HEK293 (cell line): ENCODE data around the gene SIN3A.

Source experiments
- BCL11B ChIP-seq: fragments of 450-650 bp; formaldehyde crosslinking; IDR thresholded peaks from 2 replicates; pipeline ENCODE4 v1.5.1; 2016; ENCODE audit warnings: low read depth, missing biosample characterization, missing genetic modification characterization
- EGR2 ChIP-seq: fragments of 450-650 bp; formaldehyde crosslinking; IDR thresholded peaks from 2 replicates; pipeline ENCODE4 v1.5.1; 2016; ENCODE audit warnings: low read depth, missing biosample characterization, missing genetic modification characterization
- OVOL3 ChIP-seq: fragments of 450-650 bp; formaldehyde crosslinking; IDR thresholded peaks from 2 replicates; pipeline ENCODE4 v1.5.1; 2016; ENCODE audit warnings: missing biosample characterization, missing genetic modification characterization
- SP7 ChIP-seq: fragments of 450-650 bp; formaldehyde crosslinking; IDR thresholded peaks from 2 replicates; pipeline ENCODE4 v1.5.1; 2016; ENCODE audit warnings: missing biosample characterization, missing genetic modification characterization
- WT1 ChIP-seq: fragments of 450-650 bp; formaldehyde crosslinking; IDR thresholded peaks from 2 replicates; pipeline ENCODE4 v1.5.1; 2016; ENCODE audit warnings: missing biosample characterization, missing genetic modification characterization
- ZNF114 ChIP-seq: fragments of 450-650 bp; formaldehyde crosslinking; IDR thresholded peaks from 2 replicates; pipeline ENCODE4 v1.5.0; 2017; ENCODE audit warnings: missing biosample characterization, missing genetic modification characterization
- ZNF157 ChIP-seq: fragments of 450-650 bp; formaldehyde crosslinking; IDR thresholded peaks from 2 replicates; pipeline ENCODE4 v1.5.1; 2016; ENCODE audit warnings: missing biosample characterization, missing genetic modification characterization
- ZNF223 ChIP-seq: fragments of 450-650 bp; formaldehyde crosslinking; IDR thresholded peaks from 2 replicates; pipeline ENCODE4 v1.5.1; 2016; ENCODE audit warnings: missing biosample characterization, missing genetic modification characterization
- ZNF324 ChIP-seq: fragments of 450-650 bp; formaldehyde crosslinking; IDR thresholded peaks from 2 replicates; pipeline ENCODE4 v1.5.1; 2016; ENCODE audit warnings: missing biosample characterization, missing genetic modification characterization
- ZNF341 ChIP-seq: fragments of 450-650 bp; formaldehyde crosslinking; IDR thresholded peaks from 2 replicates; pipeline ENCODE4; 2016; ENCODE audit warnings: low read depth, missing biosample characterization, missing genetic modification characterization
- ZNF354C ChIP-seq: fragments of 450-650 bp; formaldehyde crosslinking; IDR thresholded peaks from 2 replicates; pipeline ENCODE4 v1.5.1; 2016; ENCODE audit warnings: missing biosample characterization, missing genetic modification characterization, low read depth, borderline replicate concordance
- ZNF514 ChIP-seq: fragments of 450-650 bp; formaldehyde crosslinking; IDR thresholded peaks from 2 replicates; pipeline ENCODE4 v1.5.1; 2016; ENCODE audit warnings: missing biosample characterization, missing genetic modification characterization
- ZNF529 ChIP-seq: fragments of 450-650 bp; formaldehyde crosslinking; IDR thresholded peaks from 2 replicates; pipeline ENCODE4 v1.5.1; 2017; ENCODE audit warnings: missing genetic modification characterization, missing biosample characterization; ENCODE audit not compliant: insufficient replicate concordance
- ZNF548 ChIP-seq: fragments of 450-650 bp; formaldehyde crosslinking; IDR thresholded peaks from 2 replicates; pipeline ENCODE4 v1.5.1; 2016; ENCODE audit warnings: missing biosample characterization, missing genetic modification characterization
- ZNF555 ChIP-seq: fragments of 450-650 bp; formaldehyde crosslinking; conservative IDR thresholded peaks from 2 replicates; pipeline ENCODE4 v1.5.1; 2017; ENCODE audit warnings: missing biosample characterization, mild to moderate bottlenecking, missing genetic modification characterization, inconsistent platforms
- ZNF600 ChIP-seq: fragments of 450-650 bp; formaldehyde crosslinking; IDR thresholded peaks from 2 replicates; pipeline ENCODE4 v1.5.1; 2016; ENCODE audit warnings: missing biosample characterization, missing genetic modification characterization
- ZNF660 ChIP-seq: fragments of 450-650 bp; IDR thresholded peaks from 2 replicates; pipeline ENCODE4 v1.5.1; 2018; ENCODE audit warnings: missing biosample characterization, mild to moderate bottlenecking, missing genetic modification characterization
- ZNF677 ChIP-seq: fragments of 450-650 bp; IDR thresholded peaks from 2 replicates; pipeline ENCODE4 v1.5.0; 2018; ENCODE audit warnings: missing biosample characterization, mild to moderate bottlenecking, missing genetic modification characterization, moderate library complexity
- ZNF707 ChIP-seq: fragments of 450-650 bp; formaldehyde crosslinking; IDR thresholded peaks from 2 replicates; pipeline ENCODE4 v1.5.1; 2016; ENCODE audit warnings: missing biosample characterization, missing genetic modification characterization
- ZSCAN30 ChIP-seq: fragments of 450-650 bp; IDR thresholded peaks from 2 replicates; pipeline ENCODE4 v1.5.1; 2018; ENCODE audit warnings: missing biosample characterization, mild to moderate bottlenecking, missing genetic modification characterization, moderate library complexity
- TF ChIP-seq, protein P1 (sequence below): fragments of 450-650 bp; formaldehyde crosslinking; IDR thresholded peaks from 2 replicates; pipeline ENCODE4 v1.5.1; 2016; ENCODE audit warnings: missing biosample characterization, missing genetic modification characterization, borderline replicate concordance
- TF ChIP-seq, protein P2 (sequence below): fragments of 450-650 bp; formaldehyde crosslinking; conservative IDR thresholded peaks from 2 replicates; pipeline ENCODE4 v1.5.1; 2016; ENCODE audit warnings: low read depth, missing biosample characterization, missing genetic modification characterization
- TF ChIP-seq, protein P3 (sequence below): fragments of 450-650 bp; formaldehyde crosslinking; IDR thresholded peaks from 2 replicates; pipeline ENCODE4 v1.5.1; 2016; ENCODE audit warnings: missing biosample characterization, missing genetic modification characterization
- TF ChIP-seq, protein P4 (sequence below): fragments of 450-650 bp; IDR thresholded peaks from 2 replicates; pipeline ENCODE4 v1.5.1; 2018; ENCODE audit warnings: missing biosample characterization, missing genetic modification characterization
- TF ChIP-seq, protein P5 (sequence below): fragments of 450-650 bp; formaldehyde crosslinking; IDR thresholded peaks from 2 replicates; pipeline ENCODE4 v1.5.1; 2017; ENCODE audit warnings: missing biosample characterization, missing genetic modification characterization

SIN3A gene

DNA sequence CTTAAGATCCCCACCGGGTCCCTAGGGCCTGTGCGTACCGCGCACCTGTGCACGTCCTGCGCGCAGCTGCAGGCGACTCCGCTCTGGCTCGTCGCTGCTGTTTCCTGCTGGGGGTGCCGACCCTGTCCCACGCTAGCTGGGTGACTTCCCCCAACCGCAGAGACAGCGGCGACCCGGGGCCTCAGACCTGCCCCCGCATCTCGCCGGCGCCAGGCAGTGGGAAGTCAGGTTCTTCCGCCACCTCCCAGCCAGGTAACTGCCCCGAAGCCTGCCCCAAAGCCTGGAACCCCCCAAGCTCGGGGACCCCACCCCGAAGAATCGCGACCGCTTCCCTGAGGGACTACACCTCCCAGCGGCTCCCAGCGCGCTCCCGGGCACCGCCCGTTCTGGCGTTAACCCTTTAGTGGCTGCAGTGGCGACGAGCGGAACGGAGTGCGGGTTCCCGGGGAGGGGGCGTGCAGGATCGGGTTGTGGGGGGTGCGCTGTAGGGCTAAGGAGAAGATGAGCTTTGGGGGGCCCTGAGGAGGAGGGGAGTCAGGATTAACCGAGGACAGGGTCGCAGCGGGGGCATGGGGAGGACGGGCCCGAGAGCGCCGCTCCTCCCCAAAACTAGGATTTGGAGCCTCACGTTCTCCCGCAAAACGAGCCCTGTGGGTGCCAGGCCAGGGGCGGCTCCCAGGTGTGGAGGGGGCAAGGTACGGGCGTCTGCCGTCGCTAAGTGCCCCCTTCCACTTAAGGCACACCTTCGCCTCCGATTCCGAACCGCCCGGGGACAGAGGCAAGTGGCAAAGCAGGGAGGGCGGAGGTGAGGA is 104.1 kb downstream of the SIN3A start (continued):
- TF ChIP-seq, protein P1, sequence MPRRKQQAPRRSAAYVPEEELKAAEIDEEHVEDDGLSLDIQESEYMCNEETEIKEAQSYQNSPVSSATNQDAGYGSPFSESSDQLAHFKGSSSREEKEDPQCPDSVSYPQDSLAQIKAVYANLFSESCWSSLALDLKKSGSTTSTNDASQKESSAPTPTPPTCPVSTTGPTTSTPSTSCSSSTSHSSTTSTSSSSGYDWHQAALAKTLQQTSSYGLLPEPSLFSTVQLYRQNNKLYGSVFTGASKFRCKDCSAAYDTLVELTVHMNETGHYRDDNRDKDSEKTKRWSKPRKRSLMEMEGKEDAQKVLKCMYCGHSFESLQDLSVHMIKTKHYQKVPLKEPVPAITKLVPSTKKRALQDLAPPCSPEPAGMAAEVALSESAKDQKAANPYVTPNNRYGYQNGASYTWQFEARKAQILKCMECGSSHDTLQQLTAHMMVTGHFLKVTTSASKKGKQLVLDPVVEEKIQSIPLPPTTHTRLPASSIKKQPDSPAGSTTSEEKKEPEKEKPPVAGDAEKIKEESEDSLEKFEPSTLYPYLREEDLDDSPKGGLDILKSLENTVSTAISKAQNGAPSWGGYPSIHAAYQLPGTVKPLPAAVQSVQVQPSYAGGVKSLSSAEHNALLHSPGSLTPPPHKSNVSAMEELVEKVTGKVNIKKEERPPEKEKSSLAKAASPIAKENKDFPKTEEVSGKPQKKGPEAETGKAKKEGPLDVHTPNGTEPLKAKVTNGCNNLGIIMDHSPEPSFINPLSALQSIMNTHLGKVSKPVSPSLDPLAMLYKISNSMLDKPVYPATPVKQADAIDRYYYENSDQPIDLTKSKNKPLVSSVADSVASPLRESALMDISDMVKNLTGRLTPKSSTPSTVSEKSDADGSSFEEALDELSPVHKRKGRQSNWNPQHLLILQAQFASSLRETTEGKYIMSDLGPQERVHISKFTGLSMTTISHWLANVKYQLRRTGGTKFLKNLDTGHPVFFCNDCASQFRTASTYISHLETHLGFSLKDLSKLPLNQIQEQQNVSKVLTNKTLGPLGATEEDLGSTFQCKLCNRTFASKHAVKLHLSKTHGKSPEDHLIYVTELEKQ (tag by site-specific recombination), result peak; percentile 46; the same call in 1 of the 2 replicates
- TF ChIP-seq ZNF660 (tag by site-specific recombination) (no peak), ZNF555 (no peak), ZNF324 (tag by site-specific recombination) (peak; percentile 74; the same call in 1 of the 2 replicates), ZNF707 (tag by site-specific recombination) (no peak), ZNF677 (tag by site-specific recombination) (no peak), SP7 (tag by site-specific recombination) (peak; percentile 88), ZNF341 (peak; percentile 89), ZNF529 (tag by site-specific recombination) (no peak), ZNF514 (tag by site-specific recombination) (no peak), ZNF354C (tag by site-specific recombination) (no peak), ZNF114 (tag by site-specific recombination) (no peak), ZNF548 (no peak), OVOL3 (tag by site-specific recombination) (0 out of 2 replicates have a peak, but pooled peaks have one; percentile 11), ZNF600 (tag by site-specific recombination) (peak; percentile 88), BCL11B (tag by site-specific recombination) (peak; percentile 13; the same call in 1 of the 2 replicates), ZNF157 (peak; percentile 34; the same call in 1 of the 2 replicates), ZSCAN30 (tag by site-specific recombination) (peak; percentile 58; the same call in 1 of the 2 replicates), EGR2 (tag by site-specific recombination) (peak; percentile 81), ZNF223 (tag by site-specific recombination) (no peak), WT1 (peak; percentile 89)
- TF ChIP-seq, protein P2, sequence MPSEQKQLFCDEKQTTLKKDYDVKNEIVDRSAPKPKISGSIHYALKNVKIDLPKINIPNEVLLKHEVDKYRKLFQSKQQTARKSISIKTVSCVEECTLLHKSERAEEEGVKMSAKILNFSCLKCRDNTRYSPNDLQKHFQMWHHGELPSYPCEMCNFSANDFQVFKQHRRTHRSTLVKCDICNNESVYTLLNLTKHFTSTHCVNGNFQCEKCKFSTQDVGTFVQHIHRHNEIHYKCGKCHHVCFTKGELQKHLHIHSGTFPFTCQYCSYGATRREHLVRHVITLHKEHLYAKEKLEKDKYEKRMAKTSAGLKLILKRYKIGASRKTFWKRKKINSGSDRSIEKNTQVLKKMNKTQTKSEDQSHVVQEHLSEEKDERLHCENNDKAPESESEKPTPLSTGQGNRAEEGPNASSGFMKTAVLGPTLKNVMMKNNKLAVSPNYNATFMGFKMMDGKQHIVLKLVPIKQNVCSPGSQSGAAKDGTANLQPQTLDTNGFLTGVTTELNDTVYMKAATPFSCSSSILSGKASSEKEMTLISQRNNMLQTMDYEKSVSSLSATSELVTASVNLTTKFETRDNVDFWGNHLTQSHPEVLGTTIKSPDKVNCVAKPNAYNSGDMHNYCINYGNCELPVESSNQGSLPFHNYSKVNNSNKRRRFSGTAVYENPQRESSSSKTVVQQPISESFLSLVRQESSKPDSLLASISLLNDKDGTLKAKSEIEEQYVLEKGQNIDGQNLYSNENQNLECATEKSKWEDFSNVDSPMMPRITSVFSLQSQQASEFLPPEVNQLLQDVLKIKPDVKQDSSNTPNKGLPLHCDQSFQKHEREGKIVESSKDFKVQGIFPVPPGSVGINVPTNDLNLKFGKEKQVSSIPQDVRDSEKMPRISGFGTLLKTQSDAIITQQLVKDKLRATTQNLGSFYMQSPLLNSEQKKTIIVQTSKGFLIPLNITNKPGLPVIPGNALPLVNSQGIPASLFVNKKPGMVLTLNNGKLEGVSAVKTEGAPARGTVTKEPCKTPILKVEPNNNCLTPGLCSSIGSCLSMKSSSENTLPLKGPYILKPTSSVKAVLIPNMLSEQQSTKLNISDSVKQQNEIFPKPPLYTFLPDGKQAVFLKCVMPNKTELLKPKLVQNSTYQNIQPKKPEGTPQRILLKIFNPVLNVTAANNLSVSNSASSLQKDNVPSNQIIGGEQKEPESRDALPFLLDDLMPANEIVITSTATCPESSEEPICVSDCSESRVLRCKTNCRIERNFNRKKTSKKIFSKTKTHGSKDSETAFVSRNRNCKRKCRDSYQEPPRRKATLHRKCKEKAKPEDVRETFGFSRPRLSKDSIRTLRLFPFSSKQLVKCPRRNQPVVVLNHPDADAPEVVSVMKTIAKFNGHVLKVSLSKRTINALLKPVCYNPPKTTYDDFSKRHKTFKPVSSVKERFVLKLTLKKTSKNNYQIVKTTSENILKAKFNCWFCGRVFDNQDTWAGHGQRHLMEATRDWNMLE (tag by site-specific recombination), result no peak
- TF ChIP-seq, protein P3, sequence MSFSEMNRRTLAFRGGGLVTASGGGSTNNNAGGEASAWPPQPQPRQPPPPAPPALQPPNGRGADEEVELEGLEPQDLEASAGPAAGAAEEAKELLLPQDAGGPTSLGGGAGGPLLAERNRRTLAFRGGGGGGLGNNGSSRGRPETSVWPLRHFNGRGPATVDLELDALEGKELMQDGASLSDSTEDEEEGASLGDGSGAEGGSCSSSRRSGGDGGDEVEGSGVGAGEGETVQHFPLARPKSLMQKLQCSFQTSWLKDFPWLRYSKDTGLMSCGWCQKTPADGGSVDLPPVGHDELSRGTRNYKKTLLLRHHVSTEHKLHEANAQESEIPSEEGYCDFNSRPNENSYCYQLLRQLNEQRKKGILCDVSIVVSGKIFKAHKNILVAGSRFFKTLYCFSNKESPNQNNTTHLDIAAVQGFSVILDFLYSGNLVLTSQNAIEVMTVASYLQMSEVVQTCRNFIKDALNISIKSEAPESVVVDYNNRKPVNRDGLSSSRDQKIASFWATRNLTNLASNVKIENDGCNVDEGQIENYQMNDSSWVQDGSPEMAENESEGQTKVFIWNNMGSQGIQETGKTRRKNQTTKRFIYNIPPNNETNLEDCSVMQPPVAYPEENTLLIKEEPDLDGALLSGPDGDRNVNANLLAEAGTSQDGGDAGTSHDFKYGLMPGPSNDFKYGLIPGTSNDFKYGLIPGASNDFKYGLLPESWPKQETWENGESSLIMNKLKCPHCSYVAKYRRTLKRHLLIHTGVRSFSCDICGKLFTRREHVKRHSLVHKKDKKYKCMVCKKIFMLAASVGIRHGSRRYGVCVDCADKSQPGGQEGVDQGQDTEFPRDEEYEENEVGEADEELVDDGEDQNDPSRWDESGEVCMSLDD (tag by site-specific recombination), result peak; percentile 99
- TF ChIP-seq, protein P4, sequence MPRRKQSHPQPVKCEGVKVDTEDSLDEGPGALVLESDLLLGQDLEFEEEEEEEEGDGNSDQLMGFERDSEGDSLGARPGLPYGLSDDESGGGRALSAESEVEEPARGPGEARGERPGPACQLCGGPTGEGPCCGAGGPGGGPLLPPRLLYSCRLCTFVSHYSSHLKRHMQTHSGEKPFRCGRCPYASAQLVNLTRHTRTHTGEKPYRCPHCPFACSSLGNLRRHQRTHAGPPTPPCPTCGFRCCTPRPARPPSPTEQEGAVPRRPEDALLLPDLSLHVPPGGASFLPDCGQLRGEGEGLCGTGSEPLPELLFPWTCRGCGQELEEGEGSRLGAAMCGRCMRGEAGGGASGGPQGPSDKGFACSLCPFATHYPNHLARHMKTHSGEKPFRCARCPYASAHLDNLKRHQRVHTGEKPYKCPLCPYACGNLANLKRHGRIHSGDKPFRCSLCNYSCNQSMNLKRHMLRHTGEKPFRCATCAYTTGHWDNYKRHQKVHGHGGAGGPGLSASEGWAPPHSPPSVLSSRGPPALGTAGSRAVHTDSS (tag by site-specific recombination), result no peak
- TF ChIP-seq, protein P5, sequence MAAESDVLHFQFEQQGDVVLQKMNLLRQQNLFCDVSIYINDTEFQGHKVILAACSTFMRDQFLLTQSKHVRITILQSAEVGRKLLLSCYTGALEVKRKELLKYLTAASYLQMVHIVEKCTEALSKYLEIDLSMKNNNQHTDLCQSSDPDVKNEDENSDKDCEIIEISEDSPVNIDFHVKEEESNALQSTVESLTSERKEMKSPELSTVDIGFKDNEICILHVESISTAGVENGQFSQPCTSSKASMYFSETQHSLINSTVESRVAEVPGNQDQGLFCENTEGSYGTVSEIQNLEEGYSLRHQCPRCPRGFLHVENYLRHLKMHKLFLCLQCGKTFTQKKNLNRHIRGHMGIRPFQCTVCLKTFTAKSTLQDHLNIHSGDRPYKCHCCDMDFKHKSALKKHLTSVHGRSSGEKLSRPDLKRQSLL (tag by site-specific recombination), result no peak; the same call in 1 of the 2 replicates
